Activated CD4-positive, alpha-beta T cell treated with anti-CD3 and anti-CD28 coated beads, Interleukin-2, amount 50 U/mL, for 16 hours (primary cell): Measurements from ENCODE around the gene FTCDNL1.

Experiments
- DNase-seq: peaks from one replicate; pipeline ENCODE4 v3.0.0-alpha.2; 2020

FTCDNL1 gene

GRCh38 chr2:199738727-199739412, 112.1 kb downstream of the FTCDNL1 start:
- DNase-seq, result no peak

DNA sequence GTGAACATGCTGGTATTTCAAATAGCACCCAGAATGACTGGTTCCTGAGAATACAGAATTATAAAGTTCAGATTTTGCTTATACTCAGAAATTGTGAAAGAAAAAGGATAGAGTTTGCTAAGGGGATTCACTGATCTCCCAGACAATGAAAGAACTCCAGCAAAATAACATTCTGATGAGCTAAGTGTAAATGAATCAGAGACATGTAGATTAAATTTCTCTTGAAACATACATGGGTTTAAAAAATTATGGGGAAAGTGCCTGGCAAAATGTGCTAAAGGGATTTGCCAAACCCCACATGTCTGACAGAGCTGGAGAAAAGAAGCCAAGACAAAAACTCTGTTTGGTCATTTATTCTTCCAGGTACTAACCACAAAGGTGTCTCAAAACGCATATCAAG, 116.3 kb downstream of the FTCDNL1 start:
- no peak for DNase-seq

GRCh38 chr2:199734011-199734410, 117.0 kb downstream of the FTCDNL1 start:
- no peak for DNase-seq

GRCh38 chr2:199727801-199728200, 123.2 kb downstream of the FTCDNL1 start:
- DNase-seq, result no peak

DNA sequence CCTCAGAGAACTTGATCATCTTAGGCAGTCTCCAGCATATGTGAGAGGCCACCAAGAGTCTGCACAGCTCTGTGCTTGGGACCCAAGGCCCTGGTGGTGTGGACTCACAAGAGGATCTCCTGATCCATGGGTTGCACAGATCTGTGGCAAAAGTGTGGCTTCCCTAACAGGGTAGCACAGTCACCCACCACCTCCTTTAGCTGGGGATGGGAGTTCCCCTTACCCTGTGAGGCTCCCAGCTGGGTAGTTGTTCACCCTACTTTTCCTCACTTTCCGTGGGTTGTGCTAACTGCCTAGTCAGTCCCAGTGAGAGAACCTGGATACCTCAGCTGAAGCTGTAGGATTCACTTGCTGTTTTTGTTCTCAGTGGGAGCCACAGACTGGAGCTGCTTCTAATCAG, 123.7 kb downstream of the FTCDNL1 start:
- no peak for DNase-seq

DNA sequence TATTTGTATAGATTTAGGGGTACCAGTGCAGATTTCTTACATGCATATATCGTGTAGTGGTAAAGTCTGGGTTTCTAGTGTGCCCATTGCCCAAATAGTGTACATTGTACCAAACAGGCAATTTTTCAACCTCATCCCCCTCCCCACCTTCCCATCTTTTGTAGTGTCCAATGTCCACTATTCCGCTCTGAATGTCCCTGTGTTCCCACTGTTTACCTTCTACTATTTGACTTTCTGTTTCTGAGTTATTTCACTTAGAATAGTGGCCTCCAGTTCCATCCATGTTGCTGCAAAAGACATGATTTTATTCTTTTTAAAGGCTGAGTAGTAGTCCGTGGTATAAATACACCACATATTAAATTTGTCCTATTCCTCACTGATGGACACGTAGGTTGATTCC, 132.9 kb downstream of the FTCDNL1 start:
- DNase-seq, result no peak

GRCh38 chr2:199717587-199717907, 133.4 kb downstream of the FTCDNL1 start:
- no peak for DNase-seq

- DNase-seq, result no peak
Observed at GRCh38 chr2:199716807-199717586, 134.0 kb downstream of the FTCDNL1 start.

DNA sequence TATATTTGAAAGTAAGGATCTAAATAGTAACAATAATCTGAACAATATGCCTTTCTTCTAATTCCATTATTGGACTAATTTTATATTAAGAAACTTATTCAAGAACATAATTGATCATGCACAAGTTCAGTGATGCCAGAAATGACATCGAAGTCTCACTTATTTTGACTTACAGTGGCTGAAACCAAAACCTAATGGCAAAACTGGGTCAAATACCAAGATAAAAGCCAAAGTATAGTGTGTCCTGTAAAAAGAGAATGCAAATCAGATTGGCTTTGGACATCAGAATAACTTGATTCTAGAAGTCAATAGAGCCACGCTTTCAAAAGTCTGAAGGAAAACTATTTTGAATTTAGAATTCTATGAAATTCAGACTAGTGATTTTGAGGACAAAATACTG, 137.2 kb downstream of the FTCDNL1 start:
- DNase-seq, result no peak

GRCh38 chr2:199710551-199710950, 140.4 kb downstream of the FTCDNL1 start:
- no peak for DNase-seq
